HG03045 (cell line): Measurements from ENCODE around the gene LYST.
"Not testable (repeated sequence)": the region's sequence is repeated elsewhere in the genome, so short reads cannot be mapped to it uniquely, and the experiment has no call there.

Source experiments
- ATAC-seq: cut with Tn5 transposase; IDR thresholded peaks from one replicate; pipeline ENCODE4 v1.9.1; 2021; ENCODE audit warnings: mild to moderate bottlenecking, moderate library complexity; ENCODE audit not compliant: unreplicated experiment

LYST gene

DNA sequence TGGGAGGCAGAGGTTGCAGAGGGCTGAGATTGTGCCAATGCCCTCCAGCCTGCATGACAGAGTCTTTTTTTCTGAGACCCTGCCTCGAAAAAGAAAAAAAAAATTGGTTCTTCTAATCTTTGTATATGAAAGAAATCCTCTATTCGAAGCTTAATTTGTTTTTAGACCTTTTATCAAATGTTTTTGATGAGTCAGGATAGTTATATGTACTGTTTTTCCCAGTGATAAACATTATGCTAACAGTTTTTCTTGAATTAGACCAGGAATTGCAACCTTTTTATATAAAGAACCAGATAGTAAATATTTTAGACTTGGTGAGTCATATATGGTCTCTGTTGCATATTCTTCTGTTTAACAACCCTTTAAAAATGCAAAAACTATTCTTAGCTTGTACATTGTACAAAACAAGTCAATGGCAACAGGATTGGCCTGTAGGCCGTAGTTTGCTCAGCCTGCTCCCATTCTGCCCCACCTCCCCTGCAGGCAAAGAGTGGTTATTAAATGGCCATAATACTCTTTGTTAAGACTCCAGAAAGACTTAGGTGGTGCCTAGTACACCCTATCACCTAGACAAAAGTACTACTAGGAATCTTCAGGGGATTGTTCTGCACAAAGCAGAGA is 45.2 kb downstream of the LYST start:
- ATAC-seq, result no peak

DNA sequence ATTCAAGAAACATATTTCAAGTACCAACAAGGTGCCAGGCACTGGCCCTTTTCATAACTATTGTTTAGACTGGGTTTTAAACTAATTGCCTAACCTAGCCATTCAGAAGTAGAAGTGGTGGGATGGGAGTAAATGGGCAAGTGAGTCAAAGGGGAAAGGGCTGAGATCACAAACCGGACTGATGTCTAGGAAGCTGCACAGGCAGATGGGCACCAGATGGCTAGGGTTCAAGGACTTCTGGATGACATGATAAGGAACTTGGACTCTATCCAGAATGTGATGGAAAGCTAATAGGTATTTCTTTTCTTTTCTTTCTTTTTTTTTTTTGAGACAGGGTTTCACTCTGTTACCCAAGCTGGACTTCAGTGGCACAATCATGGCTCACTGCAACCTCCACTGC is 46.6 kb downstream of the LYST start:
- no peak for ATAC-seq

DNA sequence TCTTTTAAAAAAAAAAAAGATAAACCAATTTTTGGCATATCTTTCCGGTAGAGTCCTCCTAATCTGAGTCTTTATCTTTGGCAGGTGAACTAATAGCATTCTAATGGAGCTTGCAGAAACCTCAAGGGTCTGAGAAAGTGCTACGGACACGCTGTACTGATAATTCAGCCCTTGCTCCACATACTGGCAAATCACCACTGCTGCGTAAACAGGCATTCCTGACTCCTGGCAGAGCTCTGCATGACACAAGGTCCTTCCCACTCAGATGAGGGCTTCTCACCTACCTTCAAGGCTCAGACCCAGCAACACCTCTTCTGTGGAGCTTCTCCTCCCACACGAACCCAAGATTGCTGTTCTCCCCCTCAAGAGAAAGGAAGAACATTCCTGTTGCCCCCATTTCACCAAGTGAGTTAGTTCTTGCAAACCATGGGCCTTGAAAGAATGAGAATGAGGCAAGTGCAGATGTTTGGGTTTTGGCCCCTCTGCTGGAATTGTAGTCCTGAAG is 48.0 kb downstream of the LYST start:
- ATAC-seq, result no peak

DNA sequence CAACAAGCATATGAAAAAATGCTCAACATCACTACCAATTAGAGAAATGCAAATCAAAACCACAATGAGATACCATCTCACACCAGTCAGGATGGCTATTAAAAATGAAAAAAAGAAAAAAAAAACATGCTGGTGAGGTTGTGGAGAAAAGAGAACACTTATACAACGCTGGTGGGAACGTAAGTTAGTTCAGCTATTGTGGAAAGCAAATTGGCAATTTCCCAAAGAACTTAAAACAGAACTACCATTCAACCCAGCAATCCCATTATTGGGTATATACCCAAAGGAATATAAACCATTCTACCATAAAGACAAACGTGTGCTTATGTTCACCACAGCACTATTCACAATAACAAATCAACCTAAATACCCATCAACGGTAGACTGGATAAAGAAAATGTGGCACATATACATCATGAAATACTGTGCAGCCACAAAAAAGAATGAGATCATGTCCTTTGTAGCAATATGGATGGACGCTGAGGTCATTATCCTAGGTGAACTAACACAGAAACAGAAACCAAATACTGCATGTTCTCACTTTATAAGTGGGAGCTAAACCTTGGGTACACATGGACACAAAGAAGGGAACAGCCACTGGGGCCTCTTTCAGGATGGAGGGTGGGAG is 49.5 kb downstream of the LYST start:
- ATAC-seq, result no peak

DNA sequence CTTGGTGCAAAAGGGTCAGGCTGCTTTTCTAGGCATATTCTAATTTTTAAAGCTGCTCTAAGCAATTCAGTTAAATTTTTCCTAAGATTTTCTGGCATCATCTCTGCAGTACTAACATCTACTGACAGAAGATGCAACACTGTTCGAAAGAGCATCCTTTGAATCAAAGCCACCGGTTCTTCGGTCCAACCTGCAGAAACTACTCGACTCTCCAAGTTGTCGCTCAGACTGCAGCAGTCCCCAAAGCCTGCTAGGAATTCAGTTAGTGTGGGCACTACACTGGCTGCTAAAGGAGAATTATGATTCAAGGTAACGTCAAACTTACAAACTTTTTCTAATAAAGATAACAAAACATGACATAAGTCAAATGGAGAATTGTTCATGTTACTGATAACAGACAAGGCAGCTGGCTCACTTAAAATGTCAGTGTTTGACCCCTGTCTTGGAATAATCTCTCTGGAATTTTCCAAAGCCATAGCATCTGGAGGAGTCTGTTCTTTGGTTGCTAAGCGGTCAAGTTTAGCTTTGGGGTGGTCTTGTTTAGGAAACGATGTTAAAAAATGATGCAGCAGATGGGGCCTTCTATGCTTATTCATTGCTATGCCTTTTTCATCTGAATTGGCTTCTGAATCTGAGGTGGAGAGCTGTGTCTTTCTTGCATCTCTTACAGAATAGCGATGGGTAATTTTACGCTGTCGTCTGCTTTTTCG is 56.9 kb downstream of the LYST start:
- no peak for ATAC-seq

DNA sequence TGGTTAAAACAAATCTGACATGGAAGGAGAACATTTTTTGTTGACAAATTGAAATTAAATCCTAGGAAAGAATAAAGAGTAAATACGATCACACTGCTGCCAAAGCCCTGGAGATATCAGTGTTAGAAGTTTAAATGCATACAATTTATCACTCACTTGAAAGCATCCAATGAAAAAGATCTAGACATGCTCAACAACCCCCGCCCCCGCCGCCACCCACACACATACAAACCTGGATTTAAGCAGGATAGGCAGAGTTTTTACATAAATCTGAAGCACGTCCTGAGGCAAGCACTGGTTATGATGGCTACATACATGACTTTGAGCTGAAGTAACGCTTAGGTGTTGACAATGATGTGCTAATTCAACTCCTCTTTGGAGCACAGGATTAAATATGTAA is 58.5 kb downstream of the LYST start:
- no peak for ATAC-seq

DNA sequence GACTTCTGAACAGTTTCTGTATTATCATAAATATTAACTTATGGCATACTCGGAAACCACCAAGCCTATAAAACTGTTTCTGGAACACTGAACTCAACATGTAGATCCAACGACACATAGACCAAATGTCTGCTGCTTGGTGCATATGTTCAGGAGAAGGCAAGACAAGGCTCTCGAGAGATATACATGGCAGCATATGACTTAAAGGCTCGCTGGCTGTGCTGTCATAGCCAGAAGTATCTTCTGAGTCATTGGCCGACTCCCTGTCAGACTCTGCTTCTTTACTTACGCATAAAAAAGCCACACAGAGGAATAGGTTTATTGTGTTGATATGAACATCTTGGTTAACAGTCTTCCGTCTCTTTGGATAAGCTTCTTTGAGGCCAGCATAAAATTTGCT is 60.6 kb downstream of the LYST start:
- ATAC-seq, result no peak

DNA sequence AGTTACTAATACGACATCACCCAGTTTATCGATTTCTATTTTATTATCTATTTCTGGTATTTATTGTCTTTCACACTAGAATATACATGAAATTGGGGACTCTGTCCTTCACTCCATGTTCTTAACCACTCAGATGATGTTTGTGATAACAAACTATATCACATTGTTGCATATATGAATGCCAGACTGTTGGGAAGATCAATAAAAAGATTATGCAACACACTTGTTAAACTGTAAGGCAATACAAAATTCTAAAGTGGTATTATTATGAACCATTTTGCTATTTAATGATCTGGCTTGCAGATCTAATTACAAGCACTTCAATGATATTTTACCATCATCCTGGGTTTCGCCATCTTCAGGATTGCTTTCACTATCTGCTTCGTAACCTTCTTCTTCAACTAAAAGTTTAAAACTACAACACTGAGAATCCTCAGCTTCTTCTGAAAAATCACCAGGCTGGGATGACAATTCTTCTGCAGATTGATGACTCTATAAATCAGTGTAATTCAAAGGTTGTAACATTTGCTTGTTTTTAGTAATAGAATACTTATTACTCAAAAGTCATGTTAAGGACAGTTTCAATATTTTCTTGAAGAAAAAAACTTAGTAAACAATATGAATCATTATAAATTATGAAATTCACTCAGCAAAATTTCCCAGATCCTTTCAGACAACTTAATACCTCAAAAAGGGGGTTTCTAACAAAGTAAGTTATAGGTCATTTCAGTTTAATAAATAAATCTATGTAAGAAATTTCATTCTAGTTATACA is 63.9 kb downstream of the LYST start:
- ATAC-seq, result no peak

DNA sequence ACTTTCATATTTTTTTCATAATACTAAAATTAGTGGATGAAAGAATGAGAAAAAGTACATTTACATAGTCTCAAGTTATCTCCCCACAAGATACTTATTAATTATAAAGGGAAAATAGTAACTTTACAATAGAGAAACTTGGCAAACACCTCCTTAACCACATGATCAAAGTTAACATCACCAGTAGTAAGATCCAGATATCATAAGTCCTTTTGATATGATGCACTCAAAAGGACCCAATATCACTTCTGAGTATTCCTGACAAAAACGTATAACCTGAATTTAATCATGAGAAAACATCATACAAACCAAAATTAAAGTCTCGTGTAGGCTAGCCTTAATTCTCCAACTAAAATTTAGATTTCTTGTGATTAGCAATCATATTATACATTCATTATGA is 67.4 kb downstream of the LYST start:
- ATAC-seq, result no peak

DNA sequence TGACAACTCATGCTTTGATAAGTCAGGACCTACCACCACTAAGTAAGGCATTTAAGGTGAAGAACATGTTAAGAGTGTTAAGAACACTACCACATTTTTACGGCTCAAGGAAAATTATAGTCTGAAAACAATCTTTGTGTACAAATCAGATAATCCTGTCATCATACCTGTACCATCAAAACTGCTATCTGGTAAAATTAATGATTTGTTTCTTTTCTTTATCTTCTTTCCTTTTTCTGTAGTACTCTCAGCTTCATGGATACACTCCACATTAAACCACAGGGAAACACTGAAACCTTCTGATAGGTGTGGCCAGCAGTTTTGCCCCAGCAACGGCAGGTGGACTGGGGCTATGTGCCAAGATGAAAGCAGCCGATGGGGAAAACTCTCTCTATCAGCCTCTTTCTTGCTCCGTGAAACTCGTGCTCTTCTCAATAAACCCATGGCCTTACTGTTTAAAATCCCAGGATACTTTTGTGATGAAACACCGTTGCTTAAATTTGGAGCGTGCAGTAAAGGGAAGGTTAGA is 75.1 kb downstream of the LYST start:
- no peak for ATAC-seq

DNA sequence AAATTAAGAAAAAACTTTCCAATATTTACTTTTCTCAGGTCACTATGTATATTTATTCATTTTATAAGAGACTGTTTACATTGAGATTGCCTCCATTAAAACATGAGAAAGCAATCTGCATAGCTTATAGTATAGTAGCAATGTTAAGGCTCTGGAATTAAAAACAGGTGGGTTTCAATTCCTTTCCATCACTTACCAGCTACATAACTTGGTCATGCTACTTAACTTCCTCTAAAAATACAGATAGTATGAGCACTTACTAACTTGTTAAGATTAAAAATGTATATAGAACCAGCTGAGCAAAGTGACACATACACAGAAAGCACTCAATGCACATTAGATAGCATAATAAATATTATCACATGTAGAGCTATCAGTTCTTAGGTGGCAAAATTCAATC is 76.6 kb downstream of the LYST start:
- no peak for ATAC-seq

DNA sequence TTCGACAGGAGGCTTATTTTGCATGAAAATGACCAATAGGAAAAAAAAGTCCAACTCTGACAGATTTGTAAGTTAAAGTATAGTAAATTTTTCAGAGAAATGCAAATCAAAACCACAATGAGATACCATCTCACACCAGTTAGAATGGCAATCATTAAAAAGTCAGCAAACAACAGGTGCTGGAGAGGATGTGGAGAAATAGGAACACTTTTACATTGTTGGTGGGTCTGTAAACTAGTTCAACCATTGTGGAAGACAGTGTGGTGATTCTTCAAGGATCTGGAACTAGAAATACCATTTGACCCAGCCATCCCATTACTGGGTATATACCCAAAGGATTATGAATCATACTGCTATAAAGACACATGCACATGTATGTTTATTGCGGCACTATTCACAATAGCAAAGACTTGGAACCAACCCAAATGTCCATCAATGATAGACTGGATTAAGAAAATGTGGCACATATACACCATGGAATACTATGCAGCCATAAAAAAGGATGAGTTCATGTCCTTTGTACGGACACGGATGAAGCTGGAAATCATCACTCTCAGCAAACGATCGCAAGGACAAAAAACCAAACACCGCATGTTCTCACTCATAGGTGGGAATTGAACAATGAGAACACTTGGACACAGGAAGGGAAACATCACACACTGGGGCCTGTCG is 80.3 kb downstream of the LYST start:
- ATAC-seq, result not testable (repeated sequence)

DNA sequence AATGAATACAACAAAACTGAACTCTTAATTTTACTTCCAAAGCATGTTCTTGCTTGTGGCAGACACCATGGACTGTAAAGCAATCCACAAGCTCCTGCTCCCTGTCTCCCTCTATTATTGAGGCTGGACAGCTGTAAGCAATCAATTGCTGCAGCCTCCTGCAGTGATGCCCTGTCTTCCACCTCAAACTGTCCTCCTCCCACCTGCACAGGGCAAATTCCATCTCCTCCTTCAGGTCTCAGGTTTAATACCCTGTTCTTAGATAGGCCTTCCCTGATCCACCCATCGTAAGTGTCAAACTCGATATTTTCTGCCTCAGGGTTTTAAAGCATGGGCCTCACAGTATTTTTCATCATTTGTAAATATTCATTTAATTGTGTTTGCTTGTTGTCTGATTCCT is 81.8 kb downstream of the LYST start:
- ATAC-seq, result no peak

DNA sequence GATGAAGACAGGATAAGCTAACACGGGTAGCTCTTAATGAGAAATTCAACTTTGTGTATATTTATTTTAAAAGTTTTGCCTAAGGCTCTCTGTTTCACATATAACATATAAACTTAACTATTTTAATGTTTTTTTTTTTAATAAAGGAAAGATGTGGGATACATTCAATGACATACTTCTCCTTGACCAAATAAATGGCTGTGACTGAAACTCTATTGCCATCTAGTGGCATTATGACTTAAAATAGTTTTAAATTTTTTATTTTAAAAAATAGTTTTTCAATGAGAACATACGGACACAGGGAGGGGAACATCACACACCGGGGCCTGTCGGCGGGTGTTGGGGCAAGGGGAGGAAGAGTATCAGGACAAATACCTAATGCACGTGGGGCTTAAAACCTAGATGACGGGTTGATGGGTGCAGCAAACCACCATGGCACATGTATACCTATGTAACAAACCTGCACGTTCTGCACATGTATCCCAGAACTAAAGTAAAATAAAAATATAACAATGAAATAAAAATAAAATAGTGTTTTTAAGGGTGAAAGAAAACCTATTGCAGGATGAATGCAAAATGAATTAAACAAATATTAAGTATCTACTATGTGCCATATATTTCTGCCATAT is 83.4 kb downstream of the LYST start:
- no peak for ATAC-seq

DNA sequence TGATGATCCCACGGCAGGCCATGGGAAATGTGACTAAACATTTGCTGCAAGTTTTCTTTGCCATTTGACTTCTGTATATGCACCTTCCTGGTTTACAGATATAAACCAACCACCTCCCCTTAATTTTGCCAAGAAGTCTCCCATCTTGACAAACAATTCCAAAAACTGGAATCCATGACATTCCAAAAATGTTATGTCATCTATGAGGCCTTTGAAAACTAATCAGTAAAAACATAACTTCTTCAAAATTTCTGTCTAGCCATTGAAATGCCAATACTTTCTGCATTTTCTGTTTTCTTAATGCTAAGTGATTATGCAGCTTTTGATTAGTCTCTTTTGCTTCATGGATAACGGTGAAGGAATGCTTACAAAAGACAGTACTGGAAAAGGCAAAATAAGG is 84.1 kb downstream of the LYST start:
- no peak for ATAC-seq

DNA sequence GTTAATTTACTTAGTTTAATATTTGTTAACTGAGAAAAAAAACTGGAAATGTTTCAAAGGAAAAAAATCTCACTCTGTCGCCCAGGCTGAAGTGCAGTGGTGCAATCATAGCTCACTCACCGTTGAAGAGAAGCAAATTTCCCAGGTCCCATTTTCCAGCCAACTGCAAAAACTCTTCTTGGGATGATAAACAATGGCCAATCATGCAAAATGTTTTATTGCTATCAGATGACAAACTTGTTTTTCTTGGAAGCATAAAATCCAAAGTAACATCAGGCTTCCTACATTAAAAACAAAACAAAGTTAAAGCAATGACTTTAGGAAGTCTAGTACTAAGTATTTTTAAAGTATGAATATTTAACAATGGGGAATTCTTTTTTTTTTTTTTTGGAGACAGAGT is 84.9 kb downstream of the LYST start:
- no peak for ATAC-seq

DNA sequence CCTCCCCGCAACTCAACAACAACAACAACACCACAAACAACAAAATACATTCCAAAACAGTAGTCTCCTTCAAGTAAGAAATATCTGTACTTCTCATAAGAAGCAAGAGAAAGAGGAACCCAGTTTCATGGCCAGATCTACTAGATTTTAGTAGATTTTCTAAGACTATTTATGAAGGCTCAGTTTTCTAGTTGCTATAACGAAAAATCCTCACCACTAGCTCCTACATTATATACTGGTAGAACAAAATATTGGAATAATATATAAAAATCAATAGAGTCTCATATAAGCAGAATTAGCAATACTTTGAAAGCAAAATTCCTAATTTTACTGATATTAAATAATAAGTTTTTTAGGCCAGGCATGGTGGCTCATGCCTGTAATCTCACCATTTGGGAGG is 86.9 kb downstream of the LYST start:
- no peak for ATAC-seq

DNA sequence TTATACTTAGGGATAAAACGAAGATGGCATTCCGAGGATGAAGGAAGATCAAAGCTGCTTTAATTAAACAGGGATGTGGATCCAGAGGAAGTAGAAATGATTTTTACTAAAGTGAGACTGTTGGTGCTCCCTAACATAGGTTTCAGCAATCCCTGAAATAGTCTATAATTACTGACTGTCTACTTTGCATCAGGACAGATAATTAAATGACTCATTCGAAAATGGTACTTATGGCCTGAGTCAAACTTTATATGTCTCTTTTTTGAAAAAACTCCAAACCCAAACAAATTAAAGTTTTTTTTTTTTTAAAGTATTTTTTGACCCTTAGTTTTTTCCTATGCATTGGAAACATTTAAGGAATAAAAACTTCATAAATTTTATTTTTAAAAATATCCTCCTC is 90.3 kb downstream of the LYST start:
- no peak for ATAC-seq

DNA sequence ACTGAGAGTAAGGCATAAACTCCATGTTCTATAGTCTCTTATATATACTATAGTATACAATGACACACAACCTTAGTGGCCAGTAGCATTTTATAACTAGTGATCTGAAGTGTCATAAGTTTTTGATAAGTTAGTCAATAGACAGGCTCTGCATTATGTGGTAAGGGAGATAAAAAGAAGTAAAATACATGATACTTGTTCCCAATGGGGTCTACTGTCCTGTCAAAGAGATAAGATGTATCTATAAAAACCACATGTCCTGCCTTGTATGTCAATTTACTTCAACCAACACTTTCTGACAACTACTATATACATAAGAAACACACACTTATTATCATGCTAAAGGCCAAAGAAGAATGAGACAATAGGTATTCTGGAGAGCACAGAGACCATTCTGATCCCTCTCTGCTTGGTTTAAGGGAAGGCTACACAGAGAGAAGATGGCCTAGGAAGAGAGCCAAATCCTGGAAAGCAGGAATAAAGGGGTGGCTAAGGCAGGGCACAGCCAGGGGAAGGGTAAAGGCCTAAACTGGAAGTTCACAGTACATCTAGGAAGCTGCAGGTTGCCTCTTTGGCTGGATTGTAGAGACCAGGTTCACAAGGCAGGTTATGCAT is 91.4 kb downstream of the LYST start:
- ATAC-seq, result no peak

DNA sequence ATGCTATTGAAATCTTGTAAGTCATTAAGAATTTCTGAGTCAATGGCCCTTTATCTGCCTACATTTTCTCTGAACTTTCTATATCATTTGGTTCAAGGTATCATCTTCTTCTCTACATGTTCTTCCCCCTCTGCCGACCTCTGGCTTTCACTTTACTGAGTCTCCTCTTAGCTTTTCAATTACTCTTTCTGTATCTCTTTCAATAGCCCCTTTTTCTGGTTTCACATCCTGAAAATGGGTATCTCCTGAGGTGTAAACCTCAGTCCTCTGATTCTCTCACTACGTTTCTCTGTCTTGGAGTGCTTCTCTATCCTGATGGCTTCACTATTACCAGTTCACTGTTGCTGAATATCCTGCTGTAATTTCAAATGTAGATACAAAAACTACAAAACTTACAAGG is 98.9 kb downstream of the LYST start:
- ATAC-seq, result peak; percentile 87
